Measurements from ENCODE around the gene NME1.

Gene NME1

GRCh38 chr17:51189628-51190027 is 36.3 kb downstream of the NME1 start:
- no peak for DNase-seq (ENCODE audit: low spot score)

- no peak for DNase-seq (ENCODE audit: low spot score)
These were observed 38.5 kb downstream of the NME1 start for GRCh38 chr17:51191895-51192294.

GRCh38 chr17:51197754-51198153 is 44.4 kb downstream of the NME1 start:
- no peak for DNase-seq (ENCODE audit: low spot score)

GRCh38 chr17:51200295-51200694 is 46.9 kb downstream of the NME1 start:
- DNase-seq (ENCODE audit: low spot score) = no peak

- DNase-seq (ENCODE audit: low spot score) = no peak
These were observed 47.5 kb downstream of the NME1 start for GRCh38 chr17:51200846-51201245.

GRCh38 chr17:51203838-51204237 is 50.5 kb downstream of the NME1 start:
- no peak for DNase-seq (ENCODE audit: low spot score)
